Osteocyte (in vitro differentiated cells): ENCODE data around the gene GUSB. TPM values are rescaled to one million over a fixed set of nuclear protein-coding genes. Genes with fewer than 3 reads are reported as not detected.

Source experiments
- DNase-seq: peaks from one replicate; pipeline ENCODE4 v3.0.0; 2021; ENCODE audit warnings: mixed read lengths; ENCODE audit not compliant: unreplicated experiment; ENCODE audit errors: extremely low spot score
- H3K27ac Mint-ChIP-seq: one replicate; pipeline ENCODE4 v1.8.0; 2021; ENCODE audit warnings: mild to moderate bottlenecking, mixed read lengths; ENCODE audit not compliant: unreplicated experiment
- H3K27me3 Mint-ChIP-seq: one replicate; pipeline ENCODE4 v1.8.0; 2021; ENCODE audit warnings: mixed read lengths; ENCODE audit not compliant: unreplicated experiment
- H3K36me3 Mint-ChIP-seq: one replicate; pipeline ENCODE4 v1.8.0; 2021; ENCODE audit warnings: mixed read lengths; ENCODE audit not compliant: unreplicated experiment
- H3K4me1 Mint-ChIP-seq: one replicate; pipeline ENCODE4 v1.8.0; 2021; ENCODE audit warnings: mixed read lengths; ENCODE audit not compliant: unreplicated experiment
- H3K4me3 Mint-ChIP-seq: one replicate; pipeline ENCODE4 v1.8.0; 2021; ENCODE audit warnings: mild to moderate bottlenecking, moderate library complexity, mixed read lengths; ENCODE audit not compliant: unreplicated experiment
- H3K9me3 Mint-ChIP-seq: one replicate; pipeline ENCODE4 v1.8.0; 2021; ENCODE audit warnings: mixed read lengths; ENCODE audit not compliant: unreplicated experiment
- CTCF ChIP-seq: fragments of 200-600 bp; sonication (generic); IDR thresholded peaks from 2 replicates; pipeline ENCODE4 v1.5.0; 2021; ENCODE audit warnings: antibody characterized with exemption, mild to moderate bottlenecking, moderate library complexity
- total RNA-seq: library from RNA; stranded (reverse); gene quantifications from 2 replicates; pipeline ENCODE4 v1.2.1, GENCODE V29; 2021

Gene GUSB
- total RNA-seq, 1 donor from 2014 or later = 48.2 TPM

- Mint-ChIP-seq H3K27ac (no peak overlapping the region), H3K27me3 (no peaks in the 10 kb centered on the region), H3K36me3 (peaks cover 51% of the 10 kb centered on the region), H3K4me1 (no peaks in the 10 kb centered on the region), H3K4me3 (no peak overlapping the region), H3K9me3 (no peaks in the 10 kb centered on the region)
- no peak for TF ChIP-seq CTCF
- no peak for DNase-seq
Measured at GRCh38 chr7:65962033-65962432, 20.0 kb downstream of the GUSB start.

GRCh38 chr7:65960351-65961074 is 21.5 kb downstream of the GUSB start:
- Mint-ChIP-seq H3K4me3 (no peak overlapping the region), H3K9me3 (no peaks in the 10 kb centered on the region), H3K4me1 (no peaks in the 10 kb centered on the region), H3K27me3 (no peaks in the 10 kb centered on the region), H3K27ac (no peak overlapping the region), H3K36me3 (peaks cover 46% of the 10 kb centered on the region)
- DNase-seq = no peak
- no peak for TF ChIP-seq CTCF

DNA sequence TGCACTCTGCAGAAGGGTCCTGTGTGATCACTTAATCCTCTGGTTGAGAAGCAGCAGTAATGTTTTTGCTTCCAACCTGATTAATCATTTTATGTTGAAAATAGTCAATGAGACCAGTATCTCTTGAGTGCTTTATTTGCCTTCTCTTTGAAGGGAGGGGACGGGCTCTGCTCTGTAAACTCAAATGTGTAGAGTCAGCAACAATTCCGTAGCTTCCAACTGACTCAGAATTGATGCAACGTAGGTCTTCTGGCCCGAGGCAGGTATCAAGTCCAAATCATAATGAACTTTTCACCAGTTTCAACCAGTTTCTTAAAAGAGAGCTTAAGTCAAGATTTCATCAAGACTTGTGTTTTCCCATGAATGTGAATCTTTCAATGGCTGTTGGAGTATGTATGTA is 26.3 kb downstream of the GUSB start:
- Mint-ChIP-seq H3K9me3 (no peaks in the 10 kb centered on the region), H3K4me1 (no peaks in the 10 kb centered on the region), H3K27me3 (no peaks in the 10 kb centered on the region), H3K27ac (no peak overlapping the region), H3K36me3 (peaks cover 35% of the 10 kb centered on the region), H3K4me3 (no peak overlapping the region)
- no peak for TF ChIP-seq CTCF
- peak; percentile 21 for DNase-seq

DNA sequence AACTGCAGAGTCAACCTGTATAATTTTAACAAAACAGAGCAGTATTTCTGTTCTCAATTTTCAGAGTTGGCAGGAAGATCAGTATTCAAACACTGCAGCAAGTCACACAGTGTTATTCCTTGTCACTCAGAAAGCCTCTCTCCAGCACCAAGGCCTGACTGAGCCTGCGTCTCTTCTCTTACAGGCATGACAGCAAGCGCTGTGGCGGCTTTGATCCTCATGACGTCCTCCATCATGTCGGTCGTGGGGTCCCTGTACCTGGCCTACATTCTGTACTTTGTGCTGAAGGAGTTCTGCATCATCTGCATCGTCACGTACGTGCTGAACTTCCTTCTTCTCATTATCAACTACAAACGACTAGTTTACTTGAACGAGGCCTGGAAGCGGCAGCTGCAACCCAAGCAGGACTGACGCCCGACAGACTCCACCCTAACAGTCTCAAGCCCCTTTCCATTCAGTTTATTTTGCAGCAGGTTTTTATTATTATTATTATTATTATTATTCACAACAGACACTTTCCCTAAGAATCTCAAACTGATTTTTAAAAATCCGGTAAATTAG is 28.0 kb downstream of the GUSB start:
- Mint-ChIP-seq H3K36me3 (peaks cover 22% of the 10 kb centered on the region), H3K4me1 (no peaks in the 10 kb centered on the region), H3K27ac (no peak overlapping the region), H3K4me3 (no peak overlapping the region), H3K9me3 (no peaks in the 10 kb centered on the region), H3K27me3 (no peaks in the 10 kb centered on the region)
- DNase-seq = peak; percentile 62
- no peak for TF ChIP-seq CTCF

DNA sequence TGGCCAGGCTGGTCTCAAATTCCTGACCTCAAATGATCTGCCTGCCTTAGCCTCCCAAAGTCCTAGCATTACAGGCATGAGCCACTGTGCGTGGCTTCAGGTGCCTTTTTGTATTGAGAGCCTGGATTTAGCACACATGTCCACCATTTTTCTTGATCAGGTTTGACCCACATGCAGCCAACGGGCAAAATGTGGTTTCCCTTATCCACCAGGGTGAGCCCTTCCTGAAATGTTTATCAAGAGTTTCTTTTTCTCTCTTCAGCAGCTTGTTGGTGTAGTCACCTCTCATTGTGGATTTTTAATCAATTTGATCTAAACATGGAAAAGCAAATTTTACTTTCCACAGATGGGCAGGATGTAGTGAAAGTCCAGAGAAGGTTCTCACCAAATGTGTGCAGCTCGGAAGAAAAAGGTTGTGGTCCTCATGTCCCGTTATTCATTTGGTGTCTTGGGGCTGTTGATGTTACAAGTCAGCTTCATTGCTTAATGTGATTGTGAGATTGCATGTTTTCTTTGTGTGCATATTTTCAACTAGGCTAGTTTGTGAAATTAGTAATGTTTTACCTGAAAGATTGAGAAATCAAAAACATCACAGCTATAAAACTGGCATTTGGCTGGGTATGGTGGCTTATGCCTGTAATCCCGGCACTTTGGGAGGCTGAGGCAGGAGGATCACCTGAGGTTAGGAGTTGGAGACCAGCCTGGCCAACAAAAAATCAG is 28.9 kb downstream of the GUSB start:
- H3K27ac Mint-ChIP-seq = no peak overlapping the region
- H3K36me3 Mint-ChIP-seq = peaks cover 19% of the 10 kb centered on the region
- no peaks in the 10 kb centered on the region for H3K9me3 Mint-ChIP-seq
- H3K4me1 Mint-ChIP-seq = no peaks in the 10 kb centered on the region
- TF ChIP-seq CTCF = no peak
- no peak overlapping the region for H3K4me3 Mint-ChIP-seq
- H3K27me3 Mint-ChIP-seq = no peaks in the 10 kb centered on the region
- no peak for DNase-seq
